ENCODE data around the gene ECHS1.

The ECHS1 gene

DNA sequence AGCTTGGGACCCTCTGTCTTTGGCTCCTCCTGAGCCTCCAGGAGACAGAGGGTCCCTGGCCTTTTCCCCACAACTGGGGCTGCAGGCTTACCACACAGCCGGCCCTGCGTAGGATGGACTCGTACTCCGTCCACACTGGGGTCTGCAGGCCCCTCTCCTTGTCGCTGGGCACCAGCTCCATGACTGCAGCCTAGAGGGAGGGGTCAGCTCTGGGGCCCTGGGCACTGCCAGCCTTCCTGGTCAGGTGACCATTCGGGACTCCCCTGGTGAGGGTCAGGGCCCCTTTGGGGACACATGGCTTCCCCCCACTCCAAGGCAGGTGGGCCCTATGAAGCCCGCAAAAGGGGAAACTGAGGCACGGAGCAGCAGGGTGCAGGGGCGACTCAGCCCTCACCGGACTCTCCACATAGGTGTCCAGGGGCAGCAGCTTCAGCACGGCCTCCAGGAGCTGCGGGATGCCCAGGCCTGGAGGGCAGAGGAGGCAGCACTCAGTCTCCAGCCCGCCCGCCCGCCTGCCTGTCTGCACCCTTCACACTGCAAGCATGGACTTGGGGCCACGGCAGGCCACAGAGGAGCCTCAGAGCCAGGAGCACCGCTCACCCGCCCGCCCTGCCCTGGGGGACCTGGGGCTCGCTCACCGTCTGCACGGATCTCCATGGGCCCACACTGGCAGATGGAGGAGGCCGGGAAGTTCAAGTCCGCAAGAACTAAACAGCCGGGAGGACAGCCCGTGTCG, 16.4 kb downstream of the ECHS1 start:
- no peak for DNase-seq

DNA sequence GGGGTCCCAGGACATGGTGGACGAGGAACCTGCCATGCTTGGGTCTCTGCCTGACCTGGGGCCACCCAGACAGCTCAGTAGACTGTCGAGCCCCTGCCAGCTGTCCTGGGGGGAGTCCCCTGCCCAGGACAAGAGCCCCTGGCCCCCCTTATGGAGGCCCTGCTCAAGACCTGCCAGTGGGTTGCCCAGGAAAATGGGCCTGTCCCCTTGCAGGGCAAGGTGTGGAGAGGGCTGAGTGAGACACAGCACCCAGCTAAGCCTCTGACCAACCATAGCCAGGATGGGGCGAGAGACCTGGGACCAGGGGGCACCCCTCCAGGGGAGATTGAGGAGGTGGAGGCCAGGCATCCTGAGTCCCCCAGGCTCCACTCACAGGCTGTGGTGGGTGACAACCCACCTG, 17.2 kb downstream of the ECHS1 start:
- DNase-seq, result no peak

GRCh38 chr10:133355266-133355665, 17.9 kb downstream of the ECHS1 start:
- no peak for DNase-seq

DNA sequence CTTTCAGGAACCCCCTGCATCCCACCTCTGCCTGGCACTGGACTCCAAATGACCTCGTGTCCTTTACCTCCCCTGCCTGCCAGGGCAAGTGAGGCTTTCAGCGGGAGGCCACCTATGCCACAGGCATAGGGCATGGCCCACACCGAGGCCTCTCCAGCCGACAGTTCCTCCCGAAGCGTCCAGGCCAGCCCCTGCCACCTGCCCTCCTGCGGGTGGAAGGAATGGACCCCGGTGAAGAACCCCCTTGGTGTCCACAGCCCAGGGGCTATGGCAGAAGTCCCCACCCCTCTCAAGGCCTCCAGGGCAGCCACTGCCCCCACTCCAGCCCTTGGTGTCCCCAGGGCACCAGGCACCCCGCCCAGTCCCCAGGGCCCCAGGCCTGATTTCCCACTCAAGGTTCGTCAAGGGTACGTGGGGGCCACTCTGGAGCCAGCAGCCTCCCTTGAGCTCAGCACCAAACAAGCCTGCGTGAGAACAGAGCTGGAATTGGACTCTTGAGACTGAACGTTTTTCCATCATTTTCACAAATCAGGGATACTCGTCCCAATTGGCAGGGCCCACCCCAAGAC, 18.4 kb downstream of the ECHS1 start:
- DNase-seq, result no peak

DNA sequence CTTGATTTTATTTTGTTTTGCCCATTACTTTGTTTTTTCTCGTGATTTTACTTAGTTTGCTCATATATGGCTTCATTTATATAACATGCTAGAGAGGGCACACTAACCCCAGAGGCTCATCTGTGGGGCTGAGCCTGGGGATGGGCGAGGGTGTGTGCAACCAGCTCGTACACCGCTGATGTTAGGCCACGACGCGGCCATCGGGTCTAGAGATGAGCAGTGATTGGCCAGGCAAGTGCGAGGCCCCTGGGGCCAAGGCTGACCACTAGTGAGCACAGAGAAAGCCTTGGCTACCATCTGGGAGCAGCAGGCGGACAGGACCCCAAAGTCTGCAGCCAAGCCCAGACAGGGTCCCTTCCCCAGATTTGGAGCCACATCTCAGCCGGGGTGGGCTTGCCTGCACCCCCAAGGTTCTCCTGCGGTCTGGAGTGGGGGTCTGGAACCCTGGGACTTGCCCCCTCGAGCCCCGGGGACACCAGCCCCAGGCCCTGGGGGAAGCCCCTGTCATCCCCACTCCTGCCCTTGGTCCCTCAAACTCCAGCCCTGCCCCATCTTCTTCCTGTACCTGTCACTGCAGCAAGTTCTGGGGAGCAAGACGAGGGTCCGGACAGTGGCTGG, 19.1 kb downstream of the ECHS1 start:
- no peak for DNase-seq

DNA sequence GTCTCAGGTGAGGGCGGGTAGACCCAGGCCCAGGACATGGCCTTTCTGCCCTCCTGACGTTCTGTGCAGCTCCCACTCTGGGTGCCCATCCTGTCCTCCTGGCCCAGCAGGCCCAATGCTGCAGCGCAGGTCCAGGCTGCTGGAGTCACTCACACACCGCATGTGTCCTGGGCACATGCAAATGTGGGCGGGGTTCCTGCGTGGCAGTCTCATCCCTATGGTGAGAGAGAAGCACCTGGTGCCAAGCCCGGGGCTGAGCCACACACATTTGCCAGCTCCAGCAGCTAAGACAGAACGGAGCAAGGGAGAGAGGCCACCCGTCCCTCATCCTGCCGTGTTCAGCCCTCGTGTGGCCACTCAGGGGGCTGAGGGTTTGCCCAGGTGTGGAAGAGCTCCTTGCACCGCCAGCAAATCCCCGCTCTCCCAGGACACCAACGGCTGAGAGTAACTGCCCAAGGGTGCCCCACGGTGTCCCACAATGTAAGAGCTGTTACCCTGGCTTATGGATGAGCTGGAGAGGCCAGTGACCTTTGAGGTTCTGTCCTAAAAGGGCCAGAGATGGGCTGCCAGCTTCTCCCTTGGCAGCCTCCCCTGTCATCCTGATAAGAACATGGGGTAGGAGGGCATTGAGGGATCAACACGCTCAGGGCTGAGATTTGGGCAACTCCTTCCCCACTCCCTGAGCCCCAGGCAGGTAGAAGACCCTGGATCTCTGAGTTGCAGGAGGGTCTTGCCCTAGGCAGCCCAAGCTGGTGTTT, 19.8 kb downstream of the ECHS1 start:
- DNase-seq, result no peak

GRCh38 chr10:133351408-133352318, 21.5 kb downstream of the ECHS1 start:
- no peak for DNase-seq

GRCh38 chr10:133350950-133351329, 22.2 kb downstream of the ECHS1 start:
- DNase-seq, result no peak

DNA sequence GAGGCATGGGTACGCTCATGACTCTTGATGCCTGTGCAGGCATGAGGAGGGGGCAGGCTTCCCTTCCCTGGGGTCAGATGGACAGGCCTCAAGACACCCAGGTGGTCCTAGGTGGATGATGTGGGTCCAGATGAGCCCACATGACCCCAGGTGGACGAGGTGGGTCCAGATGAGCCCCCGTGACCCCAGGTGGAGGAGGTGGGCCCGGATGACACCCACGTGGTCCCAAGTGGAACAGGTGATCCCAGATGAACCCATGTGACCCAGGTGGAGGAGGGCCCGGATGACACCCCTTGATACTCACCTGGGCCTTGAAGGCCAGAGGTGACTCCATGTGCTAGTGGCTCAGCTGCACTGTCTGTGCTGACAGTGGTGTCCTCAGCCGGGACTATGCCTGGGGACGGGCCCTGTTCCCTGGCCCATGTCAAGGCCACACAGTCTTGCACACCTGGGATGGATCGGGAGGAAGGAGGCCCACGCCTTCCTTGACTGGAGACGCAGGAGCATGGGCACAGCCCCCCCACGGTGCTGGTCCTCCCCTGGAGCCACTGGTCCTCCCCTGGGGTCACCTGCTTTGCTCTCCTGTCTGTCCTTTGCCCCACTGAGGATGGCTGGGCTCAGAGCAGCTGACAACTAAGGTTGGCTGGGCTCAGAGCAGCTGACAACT, 22.7 kb downstream of the ECHS1 start:
- no peak for DNase-seq

GRCh38 chr10:133349577-133350011, 23.6 kb downstream of the ECHS1 start:
- DNase-seq, result no peak

DNA sequence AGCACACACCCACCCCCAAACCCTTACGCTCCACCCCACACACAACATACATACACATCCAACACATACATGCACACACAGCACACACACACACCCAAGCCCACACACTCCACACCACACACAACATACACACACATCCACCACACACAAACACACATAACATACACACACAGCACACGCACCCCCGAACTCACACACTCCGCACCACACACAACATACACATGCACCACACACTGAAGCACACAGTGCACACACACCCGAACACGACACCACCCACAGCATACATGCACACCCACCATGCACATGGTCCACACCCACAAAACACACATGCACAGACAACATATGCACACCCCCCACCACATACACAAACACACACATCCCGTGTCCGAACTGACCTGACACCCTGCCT, 24.0 kb downstream of the ECHS1 start:
- DNase-seq, result no peak

DNA sequence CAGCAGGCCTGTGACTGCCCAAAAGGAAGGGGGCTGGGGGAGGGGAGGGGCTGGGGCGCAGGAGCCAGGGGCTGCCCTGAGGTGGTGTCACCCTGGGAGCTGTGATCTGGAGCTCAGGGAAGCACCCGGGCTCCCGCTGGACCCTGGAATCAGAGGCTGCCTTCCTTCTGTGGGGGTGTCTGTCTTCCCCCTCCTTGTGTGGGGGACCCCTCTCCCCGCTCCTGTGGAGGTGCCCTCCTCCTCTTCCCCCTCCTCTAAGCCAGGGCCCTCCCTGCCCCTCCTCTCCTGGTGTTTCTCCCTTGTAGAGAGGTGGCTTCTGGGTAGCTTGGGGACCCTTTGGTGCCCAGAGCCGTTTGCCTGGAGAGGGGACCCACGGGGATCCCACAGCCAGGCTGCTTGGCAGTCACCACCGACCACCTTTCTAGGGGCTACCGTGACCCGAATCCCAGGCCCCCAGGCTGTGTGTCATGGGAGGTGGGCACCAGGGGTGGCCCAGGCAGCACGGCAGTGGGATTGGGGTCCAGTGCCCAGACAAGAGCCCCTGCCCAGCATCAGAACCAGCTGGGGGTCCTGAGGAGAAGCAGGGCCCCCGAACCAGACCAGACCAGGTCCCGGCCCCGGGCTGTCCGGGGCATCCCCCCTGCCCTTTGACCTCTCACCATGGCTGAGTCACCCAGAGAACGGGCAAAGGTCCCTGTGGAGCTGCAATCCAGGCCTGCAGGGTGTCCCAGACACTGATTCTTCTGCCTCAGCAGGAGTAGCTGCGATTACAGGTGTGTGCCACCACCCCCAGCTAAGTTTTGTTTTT, 25.2 kb downstream of the ECHS1 start:
- DNase-seq, result no peak

GRCh38 chr10:133346413-133346812, 26.7 kb downstream of the ECHS1 start:
- no peak for DNase-seq

DNA sequence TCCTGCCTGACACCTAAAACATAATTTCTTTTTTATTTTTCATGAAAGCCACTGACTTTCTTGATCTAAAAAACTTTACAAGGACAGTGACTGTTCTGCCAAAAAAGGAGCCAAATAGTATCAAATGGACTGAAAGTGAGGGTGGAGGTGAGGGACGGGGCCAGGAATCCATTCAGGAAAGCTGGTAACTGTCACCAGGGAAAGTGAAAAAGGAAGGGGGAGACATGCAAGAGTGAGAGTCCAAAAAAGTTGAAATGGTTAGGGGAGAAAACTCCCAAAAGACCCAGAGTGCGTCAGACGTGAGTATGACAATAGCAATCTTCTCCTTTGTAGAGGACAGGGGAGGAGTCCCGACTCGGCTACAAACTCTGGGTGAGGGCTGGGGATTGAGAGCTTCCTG, 28.9 kb downstream of the ECHS1 start:
- DNase-seq, result no peak

DNA sequence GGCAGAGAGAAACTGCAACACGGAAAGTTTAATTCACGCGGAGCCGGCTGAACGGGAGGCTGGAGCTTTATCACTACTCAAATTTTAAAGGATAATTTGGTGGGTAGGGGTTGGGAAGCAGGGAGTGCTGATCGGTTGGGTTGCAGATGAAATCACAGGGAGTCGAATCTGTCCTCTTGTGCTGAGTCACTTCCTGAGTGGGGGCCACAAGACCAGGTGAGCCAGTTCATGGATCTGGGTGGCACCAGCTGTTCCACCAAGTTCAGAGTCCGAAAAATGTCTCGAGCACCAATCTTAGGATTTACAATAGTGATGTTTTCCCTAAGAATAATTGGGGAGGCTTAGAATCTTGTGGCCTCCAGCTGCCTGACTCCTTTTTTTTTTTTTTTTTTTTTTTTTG, 29.6 kb downstream of the ECHS1 start:
- no peak for DNase-seq

DNA sequence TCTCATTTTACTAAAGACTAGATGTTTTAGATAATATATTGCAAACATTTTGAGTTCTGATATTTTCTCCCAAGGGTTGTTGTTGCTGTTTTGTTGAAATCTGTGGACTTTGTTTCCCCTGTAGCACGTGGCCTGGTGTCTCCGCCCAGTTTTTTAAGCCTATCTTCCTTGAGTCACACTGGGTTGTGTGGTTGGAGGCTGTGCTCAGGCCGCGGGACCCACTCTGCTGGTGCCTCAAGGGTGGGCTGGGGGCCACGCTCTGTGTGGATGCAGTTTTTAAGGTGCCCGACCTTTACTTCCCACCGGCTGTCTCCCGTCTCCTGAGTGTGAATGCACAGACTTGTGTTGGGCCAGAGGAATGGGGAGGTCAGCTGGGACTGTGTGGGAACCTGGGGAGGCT, 30.2 kb downstream of the ECHS1 start:
- no peak for DNase-seq

- no peak for DNase-seq
These were observed 31.2 kb downstream of the ECHS1 start for GRCh38 chr10:133341983-133342382.

- no peak for DNase-seq
These were observed 33.3 kb downstream of the ECHS1 start for GRCh38 chr10:133339708-133340380.

DNA sequence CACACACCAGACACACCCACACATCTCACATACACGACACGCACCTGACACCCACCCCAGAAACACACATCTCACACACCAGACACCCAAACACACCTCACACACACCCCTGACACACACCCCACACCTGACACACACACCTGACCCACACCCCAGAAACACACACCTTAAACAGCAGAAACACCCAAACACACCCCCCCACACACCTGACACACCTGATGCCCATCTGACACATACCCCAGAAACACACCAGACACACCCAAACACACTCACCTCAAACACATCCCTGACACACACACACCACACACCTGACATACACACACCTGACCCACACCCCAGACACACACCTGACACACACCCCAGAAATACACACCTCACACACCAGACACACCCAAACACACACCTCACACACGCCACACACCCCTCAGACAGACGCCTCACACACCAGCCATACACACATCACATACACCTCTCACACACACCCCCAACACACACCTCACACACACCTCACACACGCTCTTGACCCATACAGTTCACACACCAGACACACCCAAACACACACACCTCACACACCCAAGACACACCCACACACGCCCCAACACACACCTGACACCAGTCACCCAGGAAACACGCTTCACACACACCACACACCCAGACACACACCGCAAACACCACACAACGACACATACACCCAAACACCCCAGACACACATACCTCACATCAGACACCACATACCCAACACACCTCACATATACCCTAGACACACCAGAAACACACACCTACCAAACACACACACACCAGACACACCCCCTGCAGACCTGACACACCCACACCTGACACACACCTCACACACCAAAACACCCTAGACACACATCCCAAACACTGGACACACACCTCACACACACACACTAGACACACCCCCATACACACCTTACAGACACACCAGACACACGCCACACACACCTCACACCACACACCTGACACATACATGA, 34.8 kb downstream of the ECHS1 start:
- DNase-seq, result no peak

All from NCI-H345 (cell line).